Amniotic stem cell (primary cell): Measurements from ENCODE around the gene TTYH1.
"Not testable (repeated sequence)": the region's sequence is repeated elsewhere in the genome, so short reads cannot be mapped to it uniquely, and the experiment has no call there.

Source experiments
- DNase-seq: peaks from one replicate; lab custom pipeline; 2025; lab: John Stamatoyannopoulos, UW

TTYH1 gene

DNA sequence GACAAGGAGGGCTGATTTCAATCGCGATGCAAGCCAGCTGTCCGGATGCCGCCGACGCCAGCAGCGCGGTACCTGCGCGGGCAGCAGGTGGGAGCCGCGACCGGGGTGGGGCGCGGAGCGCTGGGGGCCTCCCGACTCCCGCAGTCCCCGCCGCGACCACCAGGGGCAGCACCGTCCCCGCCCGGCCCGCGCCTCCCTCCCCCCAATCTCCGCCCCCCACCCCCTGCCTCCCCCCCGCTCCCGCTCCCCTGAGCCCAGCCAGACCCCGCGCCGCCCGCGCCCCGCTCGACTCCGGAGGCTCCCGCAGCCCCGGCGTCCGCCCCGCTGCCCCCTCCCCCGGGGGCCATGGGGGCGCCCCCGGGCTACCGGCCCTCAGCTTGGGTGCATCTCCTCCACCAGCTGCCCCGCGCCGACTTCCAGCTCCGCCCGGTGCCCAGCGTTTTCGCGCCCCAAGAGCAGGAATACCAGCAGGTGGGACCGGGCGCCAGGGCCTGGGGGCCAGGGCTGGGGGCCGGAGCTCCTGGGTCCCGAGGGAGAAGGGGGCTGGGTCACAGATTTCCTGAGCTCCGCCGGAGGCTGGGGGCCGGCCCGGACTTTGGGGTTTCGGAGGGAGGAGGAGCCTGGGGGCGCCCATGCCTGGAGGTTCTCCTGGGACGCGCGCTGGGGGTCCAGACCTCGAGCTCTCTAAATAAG lies at the start of gene TTYH1:
Gene TTYH1, plus strand, starts transcription at position 257 of the 693 bp plus-strand sequence. Its CDS starts 89 bp downstream, at position 346.
- DNase-seq = no peak

DNA sequence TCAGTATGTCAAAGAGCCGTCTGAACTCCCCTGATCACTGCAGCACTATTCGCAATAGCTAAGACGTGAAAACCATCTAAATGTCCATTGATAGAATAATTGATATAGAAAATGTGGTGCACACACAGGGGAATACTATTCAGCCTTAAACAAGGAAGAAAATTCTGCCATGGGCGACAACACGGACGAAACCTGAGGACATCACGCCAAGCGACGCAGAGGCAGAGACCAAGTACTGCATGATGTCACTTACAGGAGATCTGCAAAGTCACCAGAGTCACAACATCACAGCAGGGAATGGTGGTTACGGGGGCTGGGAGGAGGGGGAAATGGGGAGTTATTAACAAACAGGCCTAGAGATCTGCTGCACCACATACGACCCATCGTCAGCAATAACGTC lies 49.5 kb upstream of the TTYH1 start:
- DNase-seq = not testable (repeated sequence)

DNA sequence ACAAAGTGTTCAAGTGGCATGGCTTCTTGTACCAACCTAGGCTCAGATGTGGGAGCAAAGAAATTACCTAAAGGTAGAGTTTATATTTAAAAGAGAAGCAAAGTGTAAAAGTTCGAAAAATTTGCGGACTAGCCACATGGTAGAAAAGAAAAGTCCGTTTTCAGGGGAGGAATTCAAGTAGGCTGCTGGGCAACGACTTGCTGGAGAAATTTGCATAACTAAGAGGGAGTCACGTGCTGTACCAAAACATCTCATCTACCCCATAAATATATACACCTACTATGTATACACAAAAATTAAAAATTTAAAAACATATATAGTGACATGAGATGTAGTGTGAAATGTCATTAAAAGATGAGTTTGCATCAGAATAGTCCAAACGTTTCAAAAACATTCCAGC lies 48.5 kb upstream of the TTYH1 start:
- no peak for DNase-seq

DNA sequence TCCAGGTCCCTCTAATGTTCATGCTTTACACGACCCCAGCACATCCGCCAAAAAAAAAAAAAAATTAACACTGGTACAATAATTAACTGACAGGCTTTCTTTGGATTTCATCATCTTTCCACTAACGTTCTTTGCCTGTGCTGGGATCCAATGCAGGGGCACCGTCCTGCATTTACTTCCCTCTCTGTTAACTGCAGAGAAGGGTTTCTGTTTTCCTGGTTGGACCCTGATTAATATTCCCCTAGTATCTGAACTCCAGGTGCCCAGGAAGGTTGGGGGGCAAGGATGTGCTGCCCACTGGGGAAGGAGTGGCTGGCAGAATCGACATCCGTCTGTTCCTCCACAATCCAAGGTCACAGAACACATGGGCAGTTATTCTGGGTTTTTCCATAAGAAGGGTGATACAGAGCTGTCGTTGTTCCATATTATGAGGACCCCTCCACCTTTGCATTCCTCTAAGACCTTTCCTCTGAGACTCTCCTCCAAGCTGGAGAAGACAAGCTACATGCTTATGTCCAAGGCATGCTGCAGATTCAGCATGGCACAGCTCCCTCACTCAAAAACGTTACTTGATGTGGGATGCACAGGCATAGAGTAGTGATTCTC lies 46.1 kb upstream of the TTYH1 start:
- no peak for DNase-seq

DNA sequence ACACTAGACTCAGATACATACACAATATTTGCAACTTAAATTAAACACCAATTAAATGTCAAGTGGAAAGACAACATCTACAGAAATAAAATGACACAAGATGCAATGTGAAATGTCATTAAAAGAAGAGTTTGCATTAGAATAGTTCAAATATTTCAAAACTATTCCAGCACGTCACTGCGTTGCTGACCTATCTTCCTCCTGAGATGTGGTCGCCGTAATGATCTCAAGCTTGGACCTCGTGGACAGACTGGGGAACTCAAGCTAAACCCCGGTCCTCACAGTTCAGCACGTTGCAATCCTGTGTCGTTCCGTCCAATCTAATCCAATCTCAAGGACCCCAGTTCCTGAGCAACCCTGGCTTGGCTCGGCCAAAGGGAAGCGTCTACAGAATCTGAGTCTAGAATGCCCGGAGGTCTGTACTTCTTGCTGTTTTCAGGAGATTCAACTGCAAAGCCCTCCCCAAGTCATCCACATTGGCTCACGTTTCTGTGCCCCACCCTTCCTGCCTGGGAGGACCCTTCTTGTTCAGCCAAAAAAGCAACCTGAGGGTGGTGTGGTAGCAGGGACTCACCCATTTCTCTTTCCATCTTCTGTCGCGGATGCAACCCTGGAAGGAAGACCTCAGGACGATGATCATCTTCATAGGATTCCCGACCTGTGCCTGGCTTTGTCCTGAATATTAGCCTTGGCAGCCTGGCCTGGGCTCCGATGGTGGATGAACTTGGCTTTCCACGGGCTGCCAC lies 45.4 kb upstream of the TTYH1 start:
- not testable (repeated sequence) for DNase-seq

GRCh38 chr19:54370434-54370796 lies 44.8 kb upstream of the TTYH1 start:
- not testable (repeated sequence) for DNase-seq

- not testable (repeated sequence) for DNase-seq
These were observed 43.8 kb upstream of the TTYH1 start for GRCh38 chr19:54371453-54371852.

DNA sequence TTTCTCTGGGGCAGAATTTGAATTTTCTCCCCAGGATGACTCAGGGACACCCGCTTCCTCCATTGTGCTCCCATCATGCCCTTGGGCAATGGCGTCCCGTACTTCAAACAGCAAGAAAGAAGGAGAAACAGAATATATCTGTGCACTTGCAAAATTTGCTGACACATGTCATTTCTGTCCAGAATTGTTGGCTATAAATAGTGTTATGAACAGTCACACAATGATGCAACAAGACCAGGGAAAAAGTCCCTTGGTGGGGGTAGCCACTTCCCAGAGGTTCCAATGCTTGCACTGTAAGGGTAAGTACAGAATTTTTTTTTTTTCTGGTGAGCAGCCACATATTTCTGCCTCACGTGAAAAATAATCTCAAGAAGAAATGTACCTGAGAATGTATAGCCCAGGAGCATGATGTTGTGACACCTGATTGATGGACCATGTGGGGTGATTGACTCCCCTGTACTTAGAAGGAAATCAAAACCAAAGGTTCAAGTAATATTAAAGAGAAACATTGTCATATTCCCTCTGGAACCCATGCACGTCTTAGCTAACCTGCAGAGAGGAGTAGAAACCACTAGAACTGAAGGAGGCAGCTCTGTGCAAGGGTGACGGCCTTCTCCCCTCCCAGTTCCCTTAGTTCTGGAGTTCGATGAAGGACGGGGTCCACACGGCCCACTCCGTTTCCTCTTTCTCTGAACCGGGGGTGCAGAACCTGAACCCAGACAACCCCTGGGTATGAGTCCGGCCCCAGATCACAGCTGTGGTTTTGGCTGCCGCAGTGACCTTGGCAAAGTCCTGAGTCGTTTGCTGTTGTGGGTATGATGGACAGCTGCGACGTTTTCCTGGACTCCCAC lies 41.3 kb upstream of the TTYH1 start:
- no peak for DNase-seq

DNA sequence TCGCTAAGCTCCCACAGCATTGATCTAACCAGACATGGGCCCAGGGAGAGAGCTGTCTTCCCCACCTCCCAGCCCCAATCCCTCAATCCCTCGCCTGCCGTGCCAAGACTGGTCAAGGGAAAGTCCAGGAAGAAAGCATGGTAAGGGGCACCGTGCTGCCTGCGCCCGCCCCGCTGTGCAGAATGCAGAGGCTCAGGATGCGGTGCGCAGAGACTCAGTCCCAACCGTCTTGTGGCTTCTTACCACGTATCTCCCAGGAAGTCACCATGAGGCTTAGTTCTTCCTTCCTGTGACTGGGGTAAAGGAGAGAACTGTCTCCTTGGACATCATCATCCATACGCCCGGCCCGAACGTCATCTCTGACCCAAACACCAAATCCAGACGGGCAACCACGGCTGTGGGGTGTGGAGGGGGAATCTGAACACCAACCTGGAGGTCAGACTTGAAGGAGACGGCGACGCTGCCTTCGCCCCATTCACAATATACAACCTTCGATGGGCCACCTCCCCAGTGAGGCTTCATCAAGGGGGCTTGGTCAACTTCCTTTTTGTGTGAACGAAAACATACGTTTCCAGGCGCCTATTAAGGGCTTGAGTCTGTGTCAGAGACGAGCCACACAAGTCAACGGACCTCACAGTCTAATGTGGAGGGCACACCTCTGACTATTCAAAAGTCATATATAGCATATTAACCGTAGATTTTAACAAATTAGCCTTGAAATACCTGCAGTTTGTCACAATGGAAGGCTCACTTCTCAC lies 39.9 kb upstream of the TTYH1 start:
- DNase-seq = not testable (repeated sequence)

GRCh38 chr19:54376610-54377285 lies 38.5 kb upstream of the TTYH1 start:
- no peak for DNase-seq

DNA sequence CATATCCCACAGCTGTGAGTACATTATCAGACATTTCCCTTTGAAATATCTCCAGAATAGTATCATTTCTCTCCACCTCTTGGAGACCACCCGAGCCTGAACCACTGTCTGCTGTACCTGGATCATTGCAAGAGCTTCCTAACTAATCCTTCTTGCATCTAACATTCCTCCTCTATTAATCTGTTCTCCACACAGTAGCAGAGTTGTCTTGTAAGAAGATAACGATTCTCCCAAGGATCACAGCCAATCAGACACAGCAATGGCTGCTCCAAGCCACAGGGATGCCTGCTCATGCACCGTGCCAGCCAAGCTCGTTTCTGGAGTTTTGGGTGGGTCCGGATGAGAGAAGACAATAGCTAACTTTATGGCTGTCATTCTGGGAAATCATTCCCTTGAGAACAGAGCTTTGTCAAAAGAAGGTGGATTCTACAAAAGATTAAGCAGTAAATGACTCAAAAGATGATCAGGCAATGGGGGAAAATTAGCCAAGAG lies 36.0 kb upstream of the TTYH1 start:
- no peak for DNase-seq

- DNase-seq = no peak
These were observed 34.4 kb upstream of the TTYH1 start for GRCh38 chr19:54380897-54381296.

GRCh38 chr19:54382041-54382440 lies 33.2 kb upstream of the TTYH1 start:
- not testable (repeated sequence) for DNase-seq

GRCh38 chr19:54383330-54383729 lies 31.9 kb upstream of the TTYH1 start:
- no peak for DNase-seq

DNA sequence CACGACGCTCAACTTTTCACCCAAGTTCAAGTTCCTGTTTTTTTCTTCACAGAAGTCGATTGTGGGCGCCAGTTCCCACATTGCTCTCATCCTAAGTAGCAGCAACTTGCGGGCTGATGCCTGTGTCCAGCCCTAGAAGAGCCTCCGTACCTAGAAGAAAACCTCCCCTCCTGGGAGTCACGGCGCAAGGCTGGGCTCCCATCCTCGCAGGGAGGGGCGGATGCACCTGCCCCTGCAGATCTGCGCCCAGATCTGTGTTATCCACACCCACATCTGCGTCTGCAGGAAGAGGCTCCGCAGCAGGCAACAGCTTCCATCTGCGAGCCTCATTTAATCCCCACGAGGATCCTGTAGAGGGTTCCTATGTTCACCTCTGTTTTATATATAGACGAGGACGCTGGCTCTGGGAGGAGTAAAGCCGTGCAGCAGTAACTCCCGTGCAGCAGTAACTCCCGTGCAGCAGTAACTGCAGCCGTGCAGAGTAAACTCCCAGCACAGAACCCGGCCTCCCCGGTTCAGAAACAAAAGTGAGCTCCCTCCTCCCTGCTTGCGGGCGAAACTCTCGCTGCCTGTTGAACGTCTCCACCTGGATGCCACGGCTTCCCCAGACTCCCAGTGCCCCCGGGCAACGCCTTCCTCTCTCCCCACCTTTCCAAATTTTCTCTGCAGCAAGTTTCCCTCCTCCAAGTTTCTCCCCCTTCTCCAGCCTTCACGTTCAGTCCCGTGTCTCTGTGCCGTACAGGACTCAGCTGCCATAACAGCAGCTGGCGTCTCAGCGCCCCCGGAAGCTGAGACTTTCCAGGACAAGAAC lies 27.1 kb upstream of the TTYH1 start:
- no peak for DNase-seq

GRCh38 chr19:54388802-54389139 lies 26.5 kb upstream of the TTYH1 start:
- no peak for DNase-seq

DNA sequence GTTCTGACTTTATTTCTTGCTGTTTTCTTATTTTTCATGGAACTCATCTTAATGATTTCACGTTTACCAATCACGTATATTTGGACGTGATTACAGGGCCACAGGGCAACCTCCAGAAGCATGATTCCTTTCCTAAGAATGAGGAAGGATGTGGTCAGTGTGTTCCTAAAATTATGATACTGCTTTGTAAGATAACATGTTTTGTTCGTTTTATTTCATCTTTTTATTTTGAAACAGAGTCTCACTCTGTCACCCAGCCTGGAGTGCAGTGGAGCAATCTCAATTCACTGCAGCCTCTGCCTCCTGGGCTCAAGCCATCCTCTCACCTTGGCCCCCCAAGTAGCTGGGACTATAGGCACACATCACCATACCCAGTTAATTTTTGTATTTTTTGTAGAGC lies 25.7 kb upstream of the TTYH1 start:
- DNase-seq = no peak

DNA sequence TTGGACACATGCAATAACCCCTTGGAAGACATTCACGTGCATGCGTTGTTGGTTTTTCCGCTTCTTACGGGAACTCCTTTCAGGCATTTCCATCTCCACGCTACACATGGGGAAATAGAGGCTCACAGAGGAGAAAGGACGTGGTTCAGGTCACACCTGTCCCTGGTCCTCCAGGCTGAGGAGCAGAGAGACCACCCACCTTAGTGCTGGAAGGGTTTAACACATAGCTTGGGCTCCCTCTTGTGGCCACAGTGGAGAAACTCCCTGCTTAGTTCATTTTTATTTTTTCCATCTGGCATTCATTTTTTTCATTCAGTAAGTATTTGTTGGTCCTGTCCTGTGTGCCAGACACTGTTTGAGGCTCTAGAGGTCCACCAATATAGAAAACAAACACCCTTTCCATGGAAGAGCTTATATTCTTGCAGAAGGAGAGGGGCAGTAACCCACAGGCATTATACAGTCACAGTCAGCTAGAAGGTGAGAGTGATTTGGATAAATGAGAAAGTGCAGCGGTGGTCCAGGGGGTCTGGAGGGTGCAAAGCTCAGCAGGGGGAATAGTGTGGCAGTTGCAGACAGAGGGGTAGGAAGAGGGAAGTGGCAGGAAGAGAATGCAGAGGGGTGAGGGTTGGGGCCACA lies 24.2 kb upstream of the TTYH1 start:
- DNase-seq = peak; percentile 66

- DNase-seq = no peak
These were observed 23.6 kb upstream of the TTYH1 start for GRCh38 chr19:54391589-54392061.
